ENCODE data around the gene SPSB4.

SPSB4 gene

GRCh38 chr3:141129541-141130011 is 78.4 kb downstream of the SPSB4 start:
- no peak for TF ChIP-seq CTCF (IDR thresholded peaks at IDR 0.05)
- TF ChIP-seq ZFX (IDR thresholded peaks at IDR 0.05; ENCODE audit: borderline replicate concordance) = no peak
- H3K27ac ChIP-seq = no peak overlapping the region

- no peak for TF ChIP-seq CTCF (IDR thresholded peaks at IDR 0.05)
- TF ChIP-seq ZFX (IDR thresholded peaks at IDR 0.05; ENCODE audit: borderline replicate concordance) = no peak
- H3K27ac ChIP-seq = no peak overlapping the region
Measured at GRCh38 chr3:141143517-141143916, 92.4 kb downstream of the SPSB4 start.

- H3K27ac ChIP-seq = no peak overlapping the region
Measured at GRCh38 chr3:141146979-141147470, 95.9 kb downstream of the SPSB4 start.

GRCh38 chr3:141147657-141148056 is 96.5 kb downstream of the SPSB4 start:
- H3K27ac ChIP-seq = no peak overlapping the region
- no peak for TF ChIP-seq CTCF (IDR thresholded peaks at IDR 0.05)
- TF ChIP-seq ZFX (IDR thresholded peaks at IDR 0.05; ENCODE audit: borderline replicate concordance) = no peak

More at GRCh38 chr3:141146979-141147470, 95.9 kb downstream of the SPSB4 start:
- TF ChIP-seq CTCF (IDR thresholded peaks at IDR 0.05) = no peak
- no peak for TF ChIP-seq ZFX (IDR thresholded peaks at IDR 0.05; ENCODE audit: borderline replicate concordance)

- no peak overlapping the region for H3K27ac ChIP-seq
- no peak for TF ChIP-seq ZFX (IDR thresholded peaks at IDR 0.05; ENCODE audit: borderline replicate concordance)
- TF ChIP-seq CTCF (IDR thresholded peaks at IDR 0.05) = no peak
Measured at GRCh38 chr3:141148169-141148568, 97.0 kb downstream of the SPSB4 start.

- TF ChIP-seq ZFX (IDR thresholded peaks at IDR 0.05; ENCODE audit: borderline replicate concordance) (no peak), CTCF (IDR thresholded peaks at IDR 0.05) (no peak)
- no peak overlapping the region for H3K27ac ChIP-seq
Measured at GRCh38 chr3:141148770-141149169, 97.6 kb downstream of the SPSB4 start.

- TF ChIP-seq CTCF (IDR thresholded peaks at IDR 0.05) = no peak
- no peak for TF ChIP-seq ZFX (IDR thresholded peaks at IDR 0.05; ENCODE audit: borderline replicate concordance)
- H3K27ac ChIP-seq = no peak overlapping the region
Measured at GRCh38 chr3:141150081-141150830, 99.1 kb downstream of the SPSB4 start.
